Heart left ventricle (tissue), 16 donors: ENCODE results near the gene DMWD. TPM values are rescaled to one million over a fixed set of nuclear protein-coding genes. Genes with fewer than 3 reads are reported as not detected.
A peak's percentile ranks its signal among the peaks of the same experiment; 100 is the strongest.

ENCODE experiments used
- ATAC-seq, 4 donors: fragments of 200-7000 bp; cut with Tn5 transposase; one replicate each; pipeline ENCODE4 v1.9.1; 2020 to 2022; ENCODE audit warnings: moderate library complexity in 4 of 4, mild to moderate bottlenecking in 3 of 4, moderate number of reproducible peaks in 1 of 4
- DNase-seq, 5 donors: peaks; one replicate each; pipeline ENCODE4 v3.0.0-alpha.2; 2020
- H3K27ac ChIP-seq, 12 donors: fragments of 200-600 bp; sonication (generic) in 4 of 12; one replicate each; pipeline versions ENCODE4 v1.5.0 to v1.8.0; 2016 to 2022; ENCODE audit warnings: mild to moderate bottlenecking in 2 of 12
- H3K27me3 ChIP-seq, 9 donors: fragments of 200-600 bp; sonication (generic) in 2 of 9; one replicate each; pipeline versions ENCODE4 v1.5.1 to v1.8.0; 2016 to 2022; ENCODE audit warnings: mild to moderate bottlenecking in 3 of 9
- H3K36me3 ChIP-seq, 9 donors: fragments of 200-600 bp; sonication (generic) in 2 of 9; one replicate each; pipeline versions ENCODE4 v1.5.0 to v1.8.0; 2018 to 2022; ENCODE audit warnings: mild to moderate bottlenecking in 2 of 9
- H3K4me1 ChIP-seq, 12 donors: fragments of 200-600 bp; sonication (generic) in 4 of 12; one replicate each; pipeline versions ENCODE4 v1.5.0 to v1.8.0; 2016 to 2022; ENCODE audit warnings: mild to moderate bottlenecking in 3 of 12
- H3K4me3 ChIP-seq, 12 donors: fragments of 200-600 bp; sonication (generic) in 4 of 12; one replicate each; pipeline versions ENCODE4 v1.5.0 to v1.8.0; 2017 to 2022; ENCODE audit warnings: mild to moderate bottlenecking in 9 of 12, moderate library complexity in 4 of 12
- H3K9me3 ChIP-seq, 12 donors: fragments of 200-600 bp; sonication (generic) in 4 of 12; one replicate each; pipeline versions ENCODE4 v1.5.0 to v1.8.0; 2016 to 2022; ENCODE audit warnings: mild to moderate bottlenecking in 1 of 12
- POLR2A ChIP-seq, 2 donors: fragments of 450-650 bp; IDR thresholded peaks; one replicate each; pipeline ENCODE4 v1.6.1; 2017; ENCODE audit warnings: antibody characterized with exemption in 2 of 2, mild to moderate bottlenecking in 2 of 2, moderate library complexity in 2 of 2
- WGBS, 4 donors: extraction: QIAGEN DNeasy Blood & Tissue Kit in 2 of 4; methylation state at CpG; one replicate each; pipeline versions ENCODE4 v1.1.5 to v1.1.7; 2013 to 2018; 5-methylcytosine and 5-hydroxymethylcytosine counted together
- intact Hi-C, 10 donors: fragments of 100-400 bp; cut with DNase I; formaldehyde crosslinking; loops; one replicate each; pipeline versions ENCODE4 v1.11.1 to v1.14.2; 2022
- polyA plus RNA-seq, 2 donors: library from polyadenylated mRNA; stranded (reverse); fragments of 200-250 nt; gene quantifications; one replicate each; pipeline ENCODE4 v1.2.3, GENCODE V29; 2013
- total RNA-seq, 9 donors: library from RNA; depleted of rRNA in 2 of 9; stranded (reverse); fragments of >200 nt in 2 of 9; fragmentation: NEBNext Ultra II Directional in 3 of 9; extraction: Animal tissue kit (Norgen Biotek cat#: 25700) in 3 of 9; gene quantifications; one replicate each; pipeline versions ENCODE4 v1.1.0 to v1.2.4, GENCODE V29; 2016 to 2023
- TF ChIP-seq, protein P1 (sequence below), 12 donors: fragments of 200-600 bp; sonication (generic) in 4 of 12; IDR thresholded peaks; one replicate each; pipeline versions ENCODE4 v1.5.0 to v1.8.0; 2018 to 2022; ENCODE audit warnings: antibody characterized with exemption in 12 of 12, mild to moderate bottlenecking in 5 of 12
- donor health status: ischemic (EF 13 %, LVEDD 7.1; RV severe dilation, severe dysfunction).
- donor health status: healthy with polysubstance abuse.
- donor health status: DM: no; HTN: yes; CAD: no.
- donor health status: DM: no; HTN: no; CAD: no.
- donor health status: ischemic (EF 25% LVEDD 6.9; RV normal size, moderate dysfunction).
- donor health status: ischemic (EF 25% LVEDD 5.7; RV mildly dilated, moderate dysfunction).
- donor health status: healthy.
- donor health status: DM: yes; HTN: yes; CAD: no.
- donor health status: ischemic (EF 35%, LVEDD 5.7; RV mildly dilated, moderate dysfunction).
- donor health status: nonischemic (EF 11% LVEDD 7.7; RV severe dilation, severe dysfunction).
- donor health status: DM: yes; HTN: yes; CAD: no.
- donor health status: PGD.
- donor health status: ischemic (EF 29% LVEDD 5.4; RV normal size, mild dysfunction).
- donor health status: nonischemic (EF 23%, LVEDD 6.1; RV moderate dilation, normal function).

DMWD gene
- total and polyA plus RNA-seq, 11 donors = 41.8 to 109 (median 67.3) TPM

- TF ChIP-seq POLR2A (IDR thresholded peaks at IDR 0.05) = no peak
- TF ChIP-seq, protein P1, sequence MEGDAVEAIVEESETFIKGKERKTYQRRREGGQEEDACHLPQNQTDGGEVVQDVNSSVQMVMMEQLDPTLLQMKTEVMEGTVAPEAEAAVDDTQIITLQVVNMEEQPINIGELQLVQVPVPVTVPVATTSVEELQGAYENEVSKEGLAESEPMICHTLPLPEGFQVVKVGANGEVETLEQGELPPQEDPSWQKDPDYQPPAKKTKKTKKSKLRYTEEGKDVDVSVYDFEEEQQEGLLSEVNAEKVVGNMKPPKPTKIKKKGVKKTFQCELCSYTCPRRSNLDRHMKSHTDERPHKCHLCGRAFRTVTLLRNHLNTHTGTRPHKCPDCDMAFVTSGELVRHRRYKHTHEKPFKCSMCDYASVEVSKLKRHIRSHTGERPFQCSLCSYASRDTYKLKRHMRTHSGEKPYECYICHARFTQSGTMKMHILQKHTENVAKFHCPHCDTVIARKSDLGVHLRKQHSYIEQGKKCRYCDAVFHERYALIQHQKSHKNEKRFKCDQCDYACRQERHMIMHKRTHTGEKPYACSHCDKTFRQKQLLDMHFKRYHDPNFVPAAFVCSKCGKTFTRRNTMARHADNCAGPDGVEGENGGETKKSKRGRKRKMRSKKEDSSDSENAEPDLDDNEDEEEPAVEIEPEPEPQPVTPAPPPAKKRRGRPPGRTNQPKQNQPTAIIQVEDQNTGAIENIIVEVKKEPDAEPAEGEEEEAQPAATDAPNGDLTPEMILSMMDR (IDR thresholded peaks at IDR 0.05) = no peak
- peaks cover 0 to 34% (median 19%) of the 10 kb centered on the region in 12 donors for H3K4me1 ChIP-seq
- H3K36me3 ChIP-seq = peaks cover 0 to 21% (median 17%) of the 10 kb centered on the region in 9 donors
- no peak overlapping the region for H3K27ac ChIP-seq
- intact Hi-C loops = loop anchor here in 3 of 10 donors (1.0 to 2.0 kb wide), 3 partner anchors 23 to 77 kb away; no protein-coding TSS in a partner anchor
- WGBS, 4 donors = 56 to 60% (median 59%) methylated on average over 6 of the region's 6 CpGs
- no peak overlapping the region for H3K4me3 ChIP-seq
- H3K9me3 ChIP-seq = no peaks in the 10 kb centered on the region
- ATAC-seq (no peak), DNase-seq (no peak)
- H3K27me3 ChIP-seq = peaks cover 0 to 52% (median 0%) of the 10 kb centered on the region in 9 donors
These were observed 1.2 kb upstream of the DMWD start for GRCh38 chr19:45793876-45794275.

DNA sequence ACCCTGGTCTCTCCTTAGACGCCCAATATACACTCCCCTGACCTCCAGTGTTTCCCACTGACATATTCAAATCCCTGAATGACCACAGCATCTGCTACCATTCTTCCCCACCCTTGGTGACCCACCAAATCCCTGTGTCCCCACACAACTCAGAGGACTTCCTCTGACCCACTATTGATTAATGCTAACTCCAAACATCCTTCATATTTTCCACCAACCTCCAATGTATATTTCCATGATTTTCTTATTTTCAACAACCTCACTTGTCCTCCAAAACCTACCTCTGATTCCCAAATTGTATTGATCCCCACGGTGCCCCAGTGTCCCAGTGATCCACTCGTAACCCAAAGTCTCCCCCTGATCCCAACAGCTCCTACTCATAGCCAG is 526 bp upstream of the DMWD start:
- 40 to 48% (median 44%) methylated on average over 3 of the region's 3 CpGs for WGBS, 4 donors
- Histone ChIP-seq H3K4me3 (peak overlapping the region in 10 of 12 donors; percentile 43 to 97 (median 72)), H3K27me3 (peaks cover 0 to 53% (median 0%) of the 10 kb centered on the region in 9 donors), H3K36me3 (peaks cover 0 to 28% (median 21%) of the 10 kb centered on the region in 9 donors), H3K27ac (peak overlapping the region in 5 of 12 donors; percentile 2 to 89 (median 23)), H3K9me3 (no peaks in the 10 kb centered on the region), H3K4me1 (peaks cover 0 to 35% (median 22%) of the 10 kb centered on the region in 12 donors)
- ATAC-seq = no peak
- intact Hi-C loops = loop anchor here in 3 of 10 donors (1.0 to 2.0 kb wide), 3 partner anchors 22 to 76 kb away; no protein-coding TSS in a partner anchor
- DNase-seq = no peak
- TF ChIP-seq, protein P1 (IDR thresholded peaks at IDR 0.05) = no peak
- no peak for TF ChIP-seq POLR2A (IDR thresholded peaks at IDR 0.05)

- peak overlapping the region; percentile 32 to 97 (median 72) for H3K4me3 ChIP-seq
- no peaks in the 10 kb centered on the region for H3K9me3 ChIP-seq
- WGBS, 4 donors = 5 to 7% (median 7%) methylated on average over 30 to 31 of the region's 31 CpGs
- H3K27me3 ChIP-seq = peaks cover 0 to 54% (median 0%) of the 10 kb centered on the region in 9 donors
- peak overlapping the region; percentile 70 to 92 (median 84) for H3K27ac ChIP-seq
- intact Hi-C loops = loop anchor here in 3 of 10 donors (2.0 kb wide), 2 partner anchors 21 to 75 kb away; no protein-coding TSS in a partner anchor
- peaks cover 0 to 39% (median 34%) of the 10 kb centered on the region in 9 donors for H3K36me3 ChIP-seq
- peaks cover 0 to 43% (median 24%) of the 10 kb centered on the region in 12 donors for H3K4me1 ChIP-seq
- TF ChIP-seq POLR2A (IDR thresholded peaks at IDR 0.05) = no peak
- TF ChIP-seq, protein P1 (IDR thresholded peaks at IDR 0.05) = no peak
- DNase-seq = no peak
- no peak for ATAC-seq
These were observed 738 bp downstream of the DMWD start for GRCh38 chr19:45791744-45792469.

DNA sequence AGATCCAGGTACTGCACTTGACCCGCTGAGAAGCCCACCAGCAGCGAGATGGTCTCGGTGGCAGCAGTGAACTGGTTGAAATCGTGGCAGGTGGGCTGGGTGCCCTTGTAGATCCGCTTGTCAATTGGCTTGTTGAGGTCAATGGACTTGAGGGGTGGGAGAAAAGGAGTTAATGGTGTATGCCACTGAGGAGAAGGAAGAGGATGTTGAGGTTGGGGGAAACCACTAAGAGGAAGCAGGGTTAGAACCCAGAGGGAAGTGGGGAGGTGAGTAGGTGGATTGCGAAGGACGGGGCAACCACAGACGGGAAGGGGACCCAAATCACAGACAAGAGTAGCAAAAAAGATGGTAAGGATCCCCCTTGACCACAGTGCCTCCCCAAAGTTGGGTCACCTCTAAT is 1.7 kb downstream of the DMWD start:
- TF ChIP-seq POLR2A (IDR thresholded peaks at IDR 0.05) = no peak
- TF ChIP-seq, protein P1 (IDR thresholded peaks at IDR 0.05) = no peak
- intact Hi-C loops = no loop called here
- ATAC-seq (no peak), DNase-seq (no peak)
- Histone ChIP-seq H3K4me1 (peaks cover 0 to 51% (median 27%) of the 10 kb centered on the region in 12 donors), H3K27me3 (peaks cover 0 to 54% (median 0%) of the 10 kb centered on the region in 9 donors), H3K36me3 (peaks cover 0 to 49% (median 43%) of the 10 kb centered on the region in 9 donors), H3K9me3 (no peaks in the 10 kb centered on the region), H3K4me3 (peak overlapping the region in 4 of 12 donors; percentile 70 to 92 (median 80)), H3K27ac (no peak overlapping the region)
- 77 to 85% (median 81%) methylated on average over 8 of the region's 8 CpGs for WGBS, 4 donors
